ENCODE results near the gene DLX4.
A peak's percentile ranks its signal among the peaks of the same experiment; 100 is the strongest.

DLX4 gene

DNA sequence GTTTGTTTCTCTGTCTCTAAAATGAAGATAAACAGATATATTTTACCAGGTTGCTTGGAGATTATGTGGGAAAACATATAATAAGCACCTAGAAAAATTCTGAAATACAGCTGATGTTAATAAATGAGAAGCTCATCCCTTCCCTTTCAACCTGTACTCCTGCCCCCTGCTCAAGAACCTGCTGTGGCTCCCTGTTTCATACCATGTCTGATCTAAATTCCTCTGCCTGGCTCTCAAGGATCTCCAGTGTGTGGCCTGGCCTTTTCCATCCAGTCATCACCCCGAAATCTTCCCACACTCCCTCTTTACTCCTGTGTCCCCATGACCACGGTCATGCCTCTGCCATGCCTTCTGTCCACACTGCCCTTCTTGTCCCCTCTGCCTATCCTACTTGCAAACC lies 19.4 kb upstream of the DLX4 start:
- no peak for DNase-seq

DNA sequence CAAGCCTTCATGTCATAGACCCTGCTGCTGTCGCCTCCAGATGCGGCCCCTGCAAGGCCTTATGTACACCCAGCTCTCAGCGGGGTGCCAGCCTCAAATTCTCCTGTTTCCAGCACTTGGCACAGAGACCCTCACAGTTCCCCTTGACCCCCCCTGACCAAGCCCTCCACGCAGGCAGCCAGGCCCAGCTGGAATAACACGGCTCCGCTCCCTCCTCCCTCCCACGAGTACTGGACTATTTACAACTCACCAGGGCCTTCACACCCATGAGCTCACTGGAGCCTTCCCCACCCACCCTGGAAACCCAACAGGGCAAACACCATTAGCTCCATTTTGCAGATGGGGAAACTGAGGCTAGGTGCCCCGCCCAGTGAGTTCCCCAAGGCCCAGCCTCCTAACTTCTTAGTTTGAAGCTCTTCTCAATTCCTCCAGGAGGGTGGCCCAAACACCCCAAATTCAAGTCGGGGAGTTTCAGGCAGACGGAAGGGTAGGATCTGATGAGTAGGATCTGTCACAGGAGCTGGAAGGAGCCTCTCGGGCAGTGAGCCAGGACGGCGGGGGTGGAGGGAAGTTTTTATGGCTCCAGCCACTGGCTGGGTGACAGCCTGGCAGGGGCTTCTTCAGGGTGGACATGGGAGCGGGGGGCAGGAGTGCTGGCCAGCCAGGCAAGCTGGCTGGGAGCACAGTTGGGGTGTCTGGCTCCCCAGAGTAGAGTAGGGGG lies 17.5 kb upstream of the DLX4 start:
- DNase-seq = no peak

DNA sequence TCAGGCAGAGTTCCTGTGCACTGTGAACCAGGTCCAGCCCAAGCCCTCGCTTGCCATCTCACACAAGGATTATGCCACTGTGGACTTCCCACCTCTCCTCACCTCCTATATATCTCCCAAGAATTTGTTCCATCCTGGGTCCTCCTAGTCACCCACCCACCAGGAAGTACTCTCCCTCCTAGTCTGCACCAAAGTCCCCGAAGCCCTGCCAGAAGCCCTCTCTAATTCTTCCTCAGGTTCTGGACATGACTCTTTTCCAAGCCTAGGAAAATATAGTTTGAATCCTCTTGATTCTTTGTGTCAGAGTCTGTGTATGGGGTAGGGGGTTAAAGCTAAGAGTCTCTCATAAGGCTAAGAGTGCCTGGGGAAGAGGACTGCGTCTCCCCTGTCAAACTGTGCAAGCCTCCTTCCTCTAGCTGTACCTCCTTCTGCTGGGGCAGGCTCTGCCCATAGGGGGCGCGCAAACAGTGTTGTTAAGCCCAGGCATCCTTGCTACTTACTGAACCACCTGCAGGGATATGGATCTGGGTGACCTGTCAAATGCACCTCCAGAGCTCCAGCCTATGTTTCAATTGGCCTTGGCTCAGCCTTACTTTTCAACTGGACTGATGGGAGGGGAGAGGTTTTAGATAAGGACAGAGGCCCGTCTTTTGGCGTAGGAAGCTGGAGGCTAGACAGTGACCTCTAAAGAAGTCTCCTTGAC lies 16.6 kb upstream of the DLX4 start:
- DNase-seq = peak; percentile 77

DNA sequence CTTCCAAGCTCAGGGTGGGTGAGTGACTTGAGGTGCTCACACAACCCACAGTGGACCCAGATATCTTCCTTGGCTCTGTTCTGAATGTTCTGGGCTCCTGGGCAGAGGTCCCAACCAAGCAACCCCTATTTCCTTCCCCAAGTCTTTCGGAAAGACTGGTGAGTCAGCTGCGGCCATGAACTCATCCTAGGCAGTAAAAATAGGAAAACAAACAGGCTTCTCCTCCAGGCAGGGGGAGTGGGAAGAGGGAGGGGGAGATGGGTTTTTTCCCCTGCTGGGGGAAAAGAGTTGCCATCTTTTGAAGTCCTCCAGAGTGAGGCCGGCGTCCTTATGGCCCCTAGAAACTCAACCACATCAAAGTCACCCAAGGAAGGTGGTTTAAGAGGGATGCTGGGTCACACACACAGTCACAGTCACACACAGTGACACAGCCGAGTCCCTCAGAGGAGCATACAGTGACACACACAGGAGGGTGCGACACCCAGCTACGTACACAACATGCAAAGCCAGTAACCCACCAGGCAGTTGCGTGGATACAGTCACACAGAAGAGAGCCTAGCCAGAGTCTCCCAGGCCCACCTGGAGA lies 16.0 kb upstream of the DLX4 start:
- DNase-seq = no peak

DNA sequence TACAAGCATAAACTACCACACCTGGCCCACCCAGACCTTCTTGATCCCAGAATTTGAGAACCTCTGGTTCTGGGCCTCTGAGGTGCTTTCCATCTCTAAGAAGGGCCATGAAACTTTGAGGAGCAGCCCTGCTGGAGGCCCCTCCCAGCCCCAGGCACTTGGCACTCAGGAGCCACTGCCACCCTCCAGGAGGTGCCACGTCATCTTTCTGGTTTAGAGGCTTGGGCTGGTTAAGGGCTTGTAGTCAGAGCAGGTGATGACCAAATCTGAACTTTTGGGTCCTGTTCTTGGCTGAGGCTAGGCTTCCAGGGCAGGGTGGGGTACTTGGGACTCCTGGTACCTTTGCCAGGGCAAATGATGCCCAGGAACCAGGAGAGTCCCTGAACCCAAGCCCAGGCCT lies 13.8 kb upstream of the DLX4 start:
- no peak for DNase-seq

DNA sequence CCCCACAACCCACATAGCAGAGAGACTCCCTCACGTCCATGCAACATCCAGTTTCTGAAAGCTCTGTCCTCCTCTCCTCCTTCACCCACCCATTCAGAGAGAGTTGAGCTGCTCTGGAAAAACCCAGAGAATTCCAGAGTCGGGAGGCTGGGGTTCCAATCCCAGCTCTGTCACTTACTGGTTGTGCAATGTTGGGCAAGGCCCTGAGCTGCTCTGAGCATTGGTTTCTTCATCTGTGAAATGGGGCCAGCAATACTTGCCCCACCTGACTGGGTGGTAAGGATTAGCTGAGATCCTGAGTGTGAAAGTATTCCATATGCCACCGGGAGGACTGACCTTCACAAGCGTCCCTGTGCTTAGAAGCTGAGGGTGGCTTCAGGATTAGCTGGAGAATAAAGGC lies 12.2 kb upstream of the DLX4 start:
- DNase-seq = no peak

DNA sequence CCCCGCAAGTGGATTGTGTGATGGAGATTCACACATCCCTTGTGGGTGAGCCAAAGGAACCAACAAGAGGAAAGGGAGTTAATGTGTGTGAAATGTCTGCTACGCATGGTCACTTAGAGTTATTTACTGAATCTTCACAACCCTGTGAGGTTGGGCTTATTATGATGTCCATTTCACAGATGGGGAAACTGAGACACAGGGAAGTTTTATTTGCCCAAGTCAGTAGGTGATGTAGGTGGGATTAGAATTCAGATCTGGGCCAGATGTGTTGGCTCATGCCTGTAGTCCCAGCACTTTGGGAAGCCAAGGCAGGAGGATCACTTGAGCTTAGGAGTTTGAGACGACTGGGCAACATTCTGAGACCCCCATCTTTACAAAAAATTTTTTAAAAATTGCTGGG lies 11.6 kb upstream of the DLX4 start:
- no peak for DNase-seq

DNA sequence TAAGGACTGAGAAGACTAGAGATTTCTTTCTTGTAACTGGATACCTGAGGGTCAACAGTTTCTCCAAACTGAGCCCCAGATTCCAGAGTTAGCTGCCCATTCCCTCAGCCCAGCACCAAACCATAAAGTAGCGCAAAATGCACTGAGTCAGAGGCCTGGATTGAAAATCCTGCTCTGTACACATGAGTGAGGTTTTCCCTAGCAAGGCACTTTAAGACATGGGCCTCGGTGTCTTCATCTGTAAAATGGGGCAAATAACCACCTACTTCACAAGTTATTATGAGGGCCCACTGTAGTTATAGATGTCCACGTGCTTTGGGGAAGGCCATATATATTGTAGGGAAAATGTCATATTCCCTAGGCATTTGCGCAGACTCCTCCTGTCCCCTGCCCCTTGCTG lies 10.3 kb upstream of the DLX4 start:
- no peak for DNase-seq

DNA sequence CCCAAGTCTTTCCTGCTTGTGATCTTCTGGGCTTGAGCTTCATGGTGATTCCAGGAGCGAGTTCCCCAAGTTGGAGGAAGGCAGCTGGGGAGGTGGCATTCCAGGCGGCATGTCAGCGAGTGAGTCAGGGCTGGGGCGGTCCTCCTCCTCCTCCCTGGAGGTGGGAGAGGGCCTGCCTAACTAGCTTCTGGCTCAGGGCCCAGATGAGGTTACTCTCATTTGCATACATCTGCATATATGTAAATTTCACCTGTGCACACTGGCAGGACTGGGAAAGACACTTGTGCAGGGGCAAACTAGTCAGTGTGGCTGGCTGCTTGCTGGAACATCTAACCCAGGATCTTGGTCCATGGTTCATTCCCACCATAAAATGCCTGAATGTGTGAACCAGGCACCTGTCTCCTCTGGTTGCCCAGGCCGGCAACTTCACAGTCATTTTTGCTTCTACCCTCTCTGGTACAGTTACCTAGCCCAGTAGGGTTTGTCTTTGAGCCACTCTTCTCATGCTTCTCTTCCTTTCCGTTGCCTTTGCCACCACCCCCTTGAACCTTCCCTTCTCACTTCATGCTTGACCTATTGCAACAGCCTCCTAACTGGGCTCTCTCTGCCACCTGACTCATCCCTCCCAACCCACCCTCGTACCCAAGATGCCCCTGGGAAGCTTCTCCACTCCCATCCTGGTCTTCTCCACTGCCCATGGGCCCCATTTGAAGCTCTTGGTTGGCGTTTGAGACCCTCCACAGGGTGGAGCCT lies 9.6 kb upstream of the DLX4 start:
- DNase-seq = no peak

DNA sequence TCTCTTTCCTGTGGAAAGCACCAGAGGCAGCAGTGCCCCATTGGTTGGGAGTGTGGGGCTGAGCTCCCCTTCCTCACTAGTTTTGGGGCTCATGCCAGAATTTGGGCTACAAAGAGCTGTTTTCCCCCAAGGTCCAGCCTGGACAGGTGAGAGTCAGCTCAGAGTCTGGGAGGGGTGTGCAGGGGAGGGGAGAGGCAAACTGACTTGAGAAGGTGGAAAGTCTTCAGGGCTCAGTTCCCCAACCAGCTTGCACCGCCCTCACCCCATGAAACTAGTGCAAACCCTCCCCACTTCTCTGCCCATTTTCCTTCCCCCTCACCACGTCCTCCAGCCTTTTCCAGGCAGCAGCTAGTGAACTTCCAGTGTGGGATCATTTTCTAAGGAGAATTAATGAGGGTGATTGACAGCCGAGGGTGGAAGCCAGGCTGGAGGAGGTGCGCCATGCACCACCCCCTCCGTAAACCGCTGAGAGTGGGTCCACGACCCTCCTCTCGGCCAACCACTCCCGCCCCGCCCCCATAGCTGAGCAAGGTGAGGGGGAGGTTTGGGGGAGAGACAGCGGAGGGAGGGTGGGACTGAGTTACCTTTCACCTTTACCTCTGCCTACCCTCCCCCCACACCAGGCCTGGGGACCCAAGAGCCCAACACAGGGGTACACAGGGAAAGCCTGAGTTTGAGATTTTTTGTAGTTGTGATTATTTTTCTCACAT lies 6.2 kb upstream of the DLX4 start:
- DNase-seq = no peak

DNA sequence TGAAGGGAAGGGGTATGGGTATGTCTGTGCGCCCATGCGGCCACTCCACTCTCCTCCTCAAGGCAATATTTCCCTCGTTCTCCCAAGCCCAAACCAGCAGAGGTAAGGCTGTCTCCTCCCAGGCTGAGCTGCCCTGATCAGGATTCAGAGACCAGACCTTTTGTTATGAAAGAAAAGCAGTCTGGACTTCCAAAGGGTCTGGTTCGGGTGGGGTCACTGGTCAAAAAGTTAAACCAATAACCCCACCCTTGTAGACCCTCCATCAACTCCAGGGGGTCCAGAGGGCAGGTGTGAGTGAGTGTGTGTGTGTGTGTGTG lies 5.7 kb upstream of the DLX4 start:
- DNase-seq = no peak

DNA sequence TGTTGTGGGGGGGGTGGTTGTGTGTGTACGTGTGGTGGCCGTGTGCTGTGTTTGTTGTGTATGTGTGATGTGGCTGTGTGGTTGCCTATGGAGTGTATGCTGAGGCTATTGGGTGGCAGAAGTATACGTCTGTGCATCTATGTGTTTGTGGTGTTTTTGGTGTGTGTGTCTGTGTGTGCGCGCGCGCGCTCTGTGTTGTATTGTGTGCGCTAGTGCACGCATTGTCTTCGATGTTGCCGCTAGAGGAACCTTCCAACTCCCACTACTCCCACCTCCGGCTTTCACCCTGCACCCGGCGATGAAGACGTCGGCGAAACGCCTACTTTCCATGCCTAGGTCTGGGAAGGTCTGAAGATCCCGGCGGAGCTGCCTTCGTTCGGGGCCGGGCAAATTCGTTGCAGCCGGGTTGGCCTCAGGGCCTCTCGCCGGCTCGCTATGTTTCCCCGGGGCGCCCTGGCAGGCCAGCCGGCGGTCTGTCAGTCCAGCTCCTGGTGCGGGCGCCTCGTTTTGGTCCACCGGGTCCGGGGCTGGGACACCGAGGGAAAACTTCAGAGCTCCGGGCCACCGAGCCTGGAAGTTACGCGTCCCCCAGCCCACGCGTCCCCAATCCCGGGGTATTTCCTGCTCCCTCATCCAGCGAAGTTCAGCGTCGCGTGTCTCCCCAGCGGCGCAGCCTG lies 5.2 kb upstream of the DLX4 start:
- no peak for DNase-seq

DNA sequence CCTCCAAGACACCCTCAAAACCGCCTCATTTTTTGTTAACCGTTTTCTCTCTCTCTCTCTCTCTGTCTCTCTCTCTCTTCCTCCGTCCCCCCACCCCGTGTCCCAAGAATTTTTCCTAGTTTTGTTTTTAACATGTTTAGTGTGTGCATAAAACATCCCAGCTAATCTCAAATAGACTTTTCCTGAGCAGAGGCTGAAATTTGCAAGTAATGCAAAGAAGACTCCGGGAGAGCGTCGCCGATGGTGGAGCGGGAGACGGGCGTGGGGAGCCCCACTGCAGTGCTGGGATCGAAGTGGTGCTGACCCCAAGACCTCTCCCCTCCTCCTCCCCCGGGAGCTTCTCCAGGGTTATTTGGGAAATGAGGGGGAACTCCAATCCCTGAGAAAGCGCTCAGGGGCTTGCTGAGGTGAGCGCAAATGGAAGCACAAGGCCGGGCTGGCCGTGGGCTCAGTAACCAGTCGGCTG lies 4.7 kb upstream of the DLX4 start:
- DNase-seq = no peak

DNA sequence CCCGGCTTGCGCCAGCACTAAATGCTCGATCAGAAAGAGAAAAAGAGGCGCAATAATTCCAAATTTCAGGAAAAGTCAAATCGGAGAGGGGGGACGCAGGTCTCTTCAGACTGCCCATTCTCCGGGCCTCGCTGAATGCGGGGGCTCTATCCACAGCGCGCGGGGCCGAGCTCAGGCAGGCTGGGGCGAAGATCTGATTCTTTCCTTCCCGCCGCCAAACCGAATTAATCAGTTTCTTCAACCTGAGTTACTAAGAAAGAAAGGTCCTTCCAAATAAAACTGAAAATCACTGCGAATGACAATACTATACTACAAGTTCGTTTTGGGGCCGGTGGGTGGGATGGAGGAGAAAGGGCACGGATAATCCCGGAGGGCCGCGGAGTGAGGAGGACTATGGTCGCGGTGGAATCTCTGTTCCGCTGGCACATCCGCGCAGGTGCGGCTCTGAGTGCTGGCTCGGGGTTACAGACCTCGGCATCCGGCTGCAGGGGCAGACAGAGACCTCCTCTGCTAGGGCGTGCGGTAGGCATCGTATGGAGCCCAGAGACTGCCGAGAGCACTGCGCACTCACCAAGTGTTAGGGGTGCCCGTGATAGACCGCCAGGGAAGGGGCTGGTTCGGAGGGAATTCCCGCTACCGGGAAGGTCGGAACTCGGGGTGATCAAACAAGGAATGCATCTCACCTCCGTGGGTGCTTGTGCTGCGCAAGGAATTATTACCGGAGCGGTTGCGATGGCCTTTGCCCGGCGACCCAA lies 4.0 kb upstream of the DLX4 start:
- no peak for DNase-seq

DNA sequence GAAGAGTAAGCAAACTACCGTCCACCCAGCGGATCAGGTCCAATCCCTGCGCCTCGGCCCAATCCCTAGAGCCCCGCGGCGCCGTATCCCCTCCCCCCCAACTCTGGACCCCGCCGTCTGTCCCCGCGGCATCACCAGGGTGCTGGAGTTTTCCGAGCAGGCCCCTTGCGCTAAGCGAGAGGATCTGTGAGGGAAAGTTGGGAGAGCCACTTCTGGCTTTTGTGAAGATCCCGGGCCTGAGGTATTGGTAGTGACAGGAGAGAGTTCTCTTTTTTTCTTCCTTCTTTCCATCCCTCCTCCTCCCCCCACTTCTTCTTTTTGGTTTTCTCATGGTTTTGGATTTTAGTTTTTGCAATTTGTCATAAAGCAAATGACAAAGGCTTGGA lies 3.5 kb upstream of the DLX4 start:
- no peak for DNase-seq

DNA sequence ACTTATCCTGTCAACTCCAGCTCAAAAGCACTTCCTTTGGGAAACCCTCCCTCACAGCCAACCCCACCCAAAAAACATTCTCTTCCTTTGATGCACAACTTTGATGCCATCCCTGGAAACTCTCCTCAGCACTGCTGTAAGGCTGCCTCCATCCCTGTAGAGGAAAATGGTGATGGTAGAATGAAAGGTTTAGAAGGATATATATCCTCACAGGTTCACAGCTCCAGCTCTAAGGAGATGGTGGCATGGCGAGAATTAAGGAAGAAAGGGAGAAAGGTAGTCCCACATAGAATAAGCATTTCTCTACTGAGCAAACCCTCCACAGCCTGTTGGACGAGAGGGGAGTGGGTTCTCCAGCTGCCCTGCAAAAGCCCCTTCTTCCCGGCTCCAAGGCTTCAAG lies 2.2 kb upstream of the DLX4 start:
- DNase-seq = no peak

DNA sequence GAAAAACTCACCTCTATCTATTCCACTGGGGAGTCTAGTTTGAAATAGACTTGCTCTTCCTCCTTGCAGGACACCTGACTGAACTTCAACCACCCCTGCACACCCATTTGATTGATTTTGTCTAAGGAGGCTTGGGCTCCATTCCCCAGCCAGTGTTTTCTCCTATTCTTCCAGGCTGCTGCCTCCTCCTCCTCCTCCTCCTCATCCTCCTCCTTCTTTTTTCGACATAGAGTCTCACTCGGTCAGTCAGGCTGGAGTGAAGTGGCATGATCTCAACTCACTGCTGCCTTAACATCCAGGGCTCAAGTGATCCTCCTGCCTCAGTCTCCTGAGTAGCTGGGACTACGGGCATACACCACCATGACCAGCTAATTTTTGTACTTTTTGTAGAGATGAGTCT lies 1.8 kb upstream of the DLX4 start:
- DNase-seq = no peak

DNA sequence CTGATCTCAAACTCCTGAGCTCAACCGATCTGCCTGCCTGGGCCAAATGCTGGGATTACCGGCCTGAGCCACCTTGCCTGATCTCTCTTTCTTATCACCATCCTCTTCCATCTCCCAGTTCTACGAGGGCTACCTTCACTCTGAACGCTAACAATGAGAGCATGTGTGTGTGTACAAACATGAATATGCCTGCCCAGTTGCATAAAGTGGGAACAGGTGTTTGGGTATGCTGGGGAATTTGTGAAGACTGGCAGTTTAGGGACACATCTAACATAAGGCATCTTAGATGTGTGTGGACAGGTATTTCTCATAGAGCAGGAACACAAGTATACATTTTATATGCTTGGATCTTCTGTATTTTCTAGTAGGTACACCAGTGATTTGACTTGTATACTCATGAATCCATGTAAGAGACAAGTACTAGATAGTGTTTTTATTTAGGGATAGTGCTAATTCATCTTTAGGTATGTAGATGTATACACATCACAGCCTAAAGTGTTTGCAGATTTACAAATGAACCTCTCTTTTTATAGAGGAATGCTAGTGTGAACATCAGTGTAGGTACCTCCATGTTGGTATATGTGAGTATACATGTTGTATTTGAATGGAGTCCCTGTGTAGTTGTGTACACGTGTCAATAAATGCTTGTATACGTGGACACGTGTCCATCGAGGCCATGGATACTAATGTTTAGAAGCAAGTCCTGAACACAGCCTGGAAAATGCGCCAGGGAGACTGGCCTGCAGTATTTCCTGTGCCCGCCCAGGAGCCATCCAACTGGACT lies 1.2 kb upstream of the DLX4 start:
- DNase-seq = no peak

DNA sequence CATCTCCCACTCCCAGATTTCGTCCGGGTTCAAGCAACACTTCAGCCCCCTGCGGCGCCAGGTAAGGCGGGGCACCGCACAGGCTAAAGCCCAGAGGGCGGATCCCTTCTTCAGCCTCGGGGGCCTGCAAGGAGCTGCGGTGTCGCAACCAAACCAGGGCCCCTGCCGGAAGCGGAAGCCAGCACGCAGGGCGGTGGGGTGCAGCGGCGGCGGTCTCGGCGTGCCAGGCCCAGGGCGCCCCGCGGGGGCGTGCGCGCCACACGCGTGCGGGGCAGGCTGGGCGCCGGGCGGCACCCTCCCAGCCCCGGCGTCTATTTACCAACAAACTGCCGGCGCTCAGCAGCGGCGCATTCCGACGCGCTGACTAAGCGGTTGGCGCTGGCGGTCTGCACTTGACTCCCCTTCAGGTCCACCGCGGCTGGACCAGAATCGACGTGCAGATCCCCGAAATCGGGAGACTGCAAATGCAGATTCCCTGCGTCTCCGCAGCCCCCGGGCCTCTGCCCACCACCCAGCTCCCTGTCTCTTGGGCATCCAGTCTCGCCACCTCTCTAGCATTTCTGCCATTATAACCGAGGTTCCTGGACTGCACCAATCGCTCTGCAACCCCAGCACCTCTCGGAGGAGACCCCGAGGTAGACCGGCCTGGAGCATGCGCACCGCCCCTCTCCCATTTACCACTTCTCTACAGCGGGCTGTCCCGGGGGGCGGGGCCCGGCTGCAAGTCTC lies 421 bp upstream of the DLX4 start:
- DNase-seq = peak; percentile 91

DNA sequence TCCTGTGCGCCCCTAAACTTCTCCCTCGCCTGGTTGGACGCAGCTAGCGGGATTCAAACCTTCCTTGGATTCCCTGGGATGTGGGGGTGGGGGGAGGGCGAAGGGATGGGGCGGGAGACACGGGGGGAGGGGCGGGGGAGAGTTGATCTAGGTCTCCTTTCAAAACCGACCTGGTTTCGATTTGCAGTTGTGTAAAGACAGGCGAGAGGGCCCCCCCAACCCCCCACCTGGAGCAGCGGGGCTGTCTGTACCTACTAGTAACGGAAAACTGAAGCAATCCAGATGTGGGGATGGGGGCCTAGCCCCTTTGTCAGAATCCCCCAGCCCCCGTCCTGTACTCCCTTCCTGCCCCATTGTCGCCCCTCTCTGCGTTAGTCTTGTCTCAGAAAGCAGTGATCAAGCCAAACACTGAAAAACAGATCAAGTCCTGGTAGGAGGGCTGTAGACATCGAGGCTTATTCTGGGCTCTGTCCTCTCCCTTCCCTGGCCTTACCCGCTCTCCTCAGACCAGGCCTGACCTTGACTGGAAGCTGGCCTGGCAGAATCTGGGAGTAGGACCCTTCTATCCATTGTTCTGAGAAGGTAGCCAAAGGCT lies 902 bp downstream of the DLX4 start:
- DNase-seq = no peak

All from NCI-H2227 treated with DMSO at 0.1 percent for 48 hours (cell line).